ENCODE measurements around the gene NXF2B. TPM values are rescaled to one million over a fixed set of nuclear protein-coding genes. Genes with fewer than 3 reads are reported as not detected.
"Not testable (repeated sequence)": the region's sequence is repeated elsewhere in the genome, so short reads cannot be mapped to it uniquely, and the experiment has no call there.

The NXF2B gene
- total RNA-seq (ENCODE audit: insufficient read depth, low replicate concordance), result not detected

GRCh38 chrX:102439908-102440307 lies at the start of gene NXF2B:
TSS of gene NXF2B (minus strand) at chrX:102440008. CDS start at chrX:102380036, 59,972 bp downstream.
- DNase-seq (ENCODE audit: low spot score), result not testable (repeated sequence)

GRCh38 chrX:102478765-102479164 lies 39.0 kb upstream of the NXF2B start:
- not testable (repeated sequence) for DNase-seq (ENCODE audit: low spot score)

- DNase-seq (ENCODE audit: low spot score), result not testable (repeated sequence)
Measured at GRCh38 chrX:102471762-102472220, 32.0 kb upstream of the NXF2B start, which contains the start of gene TCP11X2. TSS of gene TCP11X2 (minus strand) at chrX:102471812.

GRCh38 chrX:102470215-102470614 lies 30.4 kb upstream of the NXF2B start:
- not testable (repeated sequence) for DNase-seq (ENCODE audit: low spot score)

GRCh38 chrX:102458615-102459014 lies 18.8 kb upstream of the NXF2B start:
- not testable (repeated sequence) for DNase-seq (ENCODE audit: low spot score)

GRCh38 chrX:102414493-102414892 lies 25.3 kb downstream of the NXF2B start:
- not testable (repeated sequence) for DNase-seq (ENCODE audit: low spot score)

GRCh38 chrX:102345916-102346315 lies 93.9 kb downstream of the NXF2B start:
- DNase-seq (ENCODE audit: low spot score), result peak; percentile 38

- no peak for DNase-seq (ENCODE audit: low spot score)
Measured at GRCh38 chrX:102341867-102342266, 97.9 kb downstream of the NXF2B start.

- DNase-seq (ENCODE audit: low spot score), result no peak
Measured at GRCh38 chrX:102339312-102340298, 100.2 kb downstream of the NXF2B start.

- DNase-seq (ENCODE audit: low spot score), result no peak
Measured at GRCh38 chrX:102338162-102338561, 101.6 kb downstream of the NXF2B start.

Other genes with a start within 250 kb of the NXF2B start
- not detected for gene TCP11X1, start 224.7 kb downstream of the NXF2B start, total RNA-seq (ENCODE audit: insufficient read depth, low replicate concordance)
- not detected for gene NXF2, start 192.8 kb downstream of the NXF2B start, total RNA-seq (ENCODE audit: insufficient read depth, low replicate concordance)
- gene TCP11X2, start 31.8 kb upstream of the NXF2B start, total RNA-seq (ENCODE audit: insufficient read depth, low replicate concordance), result not detected
- gene TMSB15A, start 76.7 kb upstream of the NXF2B start, total RNA-seq (ENCODE audit: insufficient read depth, low replicate concordance), result 25.8 TPM
- 18.1 TPM for gene ARMCX5, start 159.5 kb upstream of the NXF2B start, total RNA-seq (ENCODE audit: insufficient read depth, low replicate concordance)
- 13.2 TPM for gene GPRASP1, start 211.5 kb upstream of the NXF2B start, total RNA-seq (ENCODE audit: insufficient read depth, low replicate concordance)